PC-3 (cell line): ENCODE measurements around the gene PRAMEF10. TPM values are rescaled to one million over a fixed set of nuclear protein-coding genes. Genes with fewer than 3 reads are reported as not detected.
"Not testable (repeated sequence)": the region's sequence is repeated elsewhere in the genome, so short reads cannot be mapped to it uniquely, and the experiment has no call there.

Experiments
- ATAC-seq: fragments of 200-7000 bp; cut with Tn5 transposase; 2 replicates; pipeline ENCODE4 v1.9.1; 2020; ENCODE audit warnings: mild to moderate bottlenecking, moderate library complexity
- BruUV-seq: library from RNA; stranded (reverse); fragments of 400-500 nt; replicated peaks from 2 replicates; lab custom pipeline; 2021; lab: Mats Ljungman, UMichigan
- CTCF ChIA-PET: fragments of 300-600 bp; sonication (Branson Sonifier 250); formaldehyde crosslinking; loops from one replicate; lab custom pipeline; 2022; ENCODE audit warnings: antibody characterized with exemption; lab: Charles Lee
- POLR2A ChIA-PET: fragments of 300-600 bp; sonication (Branson Sonifier 250); formaldehyde crosslinking; loops from one replicate; lab custom pipeline; 2022; ENCODE audit warnings: antibody characterized with exemption; ENCODE audit not compliant: unreplicated experiment; lab: Charles Lee
- DNase-seq: peaks from one replicate; pipeline ENCODE4 v3.0.0-alpha.2; 2015
- H2AFZ ChIP-seq: fragments of 300-600 bp; sonication (generic); 2 replicates; pipeline ENCODE4 v1.6.0; 2016; ENCODE audit warnings: antibody characterized with exemption, low read length
- H3F3A ChIP-seq: fragments of 300-600 bp; sonication (generic); one replicate; pipeline ENCODE4 v1.6.0; 2017; ENCODE audit warnings: antibody characterized with exemption, low read length, control low read depth, mild to moderate bottlenecking; ENCODE audit not compliant: unreplicated experiment
- H3K27ac ChIP-seq: fragments of 300-600 bp; sonication (generic); 2 replicates; pipeline ENCODE4 v1.5.1; 2016; ENCODE audit warnings: mild to moderate bottlenecking, low read length
- H3K27me3 ChIP-seq: fragments of 300-600 bp; sonication (generic); 2 replicates; pipeline ENCODE4 v1.6.1; 2016; ENCODE audit warnings: low read length, mixed read lengths
- H3K36me3 ChIP-seq: fragments of 300-600 bp; sonication (generic); 2 replicates; pipeline ENCODE4 v1.6.1; 2016; ENCODE audit warnings: low read depth, mixed run types, low read length, mixed read lengths
- H3K4me1 ChIP-seq: fragments of 300-600 bp; sonication (generic); 2 replicates; pipeline ENCODE4 v1.5.1; 2016; ENCODE audit warnings: low read length; ENCODE audit not compliant: insufficient read depth
- H3K4me2 ChIP-seq: fragments of 300-600 bp; sonication (generic); 2 replicates; pipeline ENCODE4 v1.6.0; 2016; ENCODE audit warnings: low read length
- H3K4me3 ChIP-seq: fragments of 300-600 bp; sonication (generic); 2 replicates; pipeline ENCODE4 v1.5.1; 2016; ENCODE audit warnings: mild to moderate bottlenecking, low read length, mixed read lengths
- H3K79me2 ChIP-seq: fragments of 300-600 bp; sonication (generic); 2 replicates; pipeline ENCODE4 v1.6.1; 2017; ENCODE audit warnings: low read length, mixed read lengths
- H3K9ac ChIP-seq: fragments of 300-600 bp; sonication (generic); 2 replicates; pipeline ENCODE4 v1.6.0; 2016; ENCODE audit warnings: mild to moderate bottlenecking, low read length
- H3K9me2 ChIP-seq: fragments of 300-600 bp; sonication (generic); replicated peaks from 2 replicates; pipeline ENCODE4 v1.6.1; 2016; ENCODE audit warnings: mixed run types, low read length, mixed read lengths
- H3K9me3 ChIP-seq: fragments of 300-600 bp; sonication (generic); 2 replicates; pipeline ENCODE4 v1.6.1; 2016; ENCODE audit warnings: low read length, mixed read lengths
- H4K20me1 ChIP-seq: fragments of 300-600 bp; sonication (generic); 2 replicates; pipeline ENCODE4 v1.6.1; 2016; ENCODE audit warnings: low read length, mixed read lengths
- intact Hi-C: fragments of 100-400 bp; cut with micrococcal nuclease; formaldehyde crosslinking; loops from 2 replicates; pipeline ENCODE4 v1.9.0; 2023
- total RNA-seq: library from RNA; depleted of rRNA; stranded (reverse); fragments of >200 nt; gene quantifications from 2 replicates; pipeline ENCODE4 v1.2.3, GENCODE V29; 2014

PRAMEF10 gene
- total RNA-seq, 1 experiment from 2014 or later: not detected

- H4K20me1 ChIP-seq, H3K4me2 ChIP-seq, H3K27ac ChIP-seq, POLR2A ChIA-PET, H3K9me2 ChIP-seq, H3K9ac ChIP-seq, H3K79me2 ChIP-seq, H3F3A ChIP-seq, H2AFZ ChIP-seq, ATAC-seq, H3K36me3 ChIP-seq, H3K9me3 ChIP-seq, intact Hi-C loops, CTCF ChIA-PET, H3K4me3 ChIP-seq, H3K27me3 ChIP-seq, BruUV-seq, DNase-seq, H3K4me1 ChIP-seq: not testable (repeated sequence)
These were observed 1.1 kb upstream of the PRAMEF10 start for GRCh38 chr1:12899186-12899585.

GRCh38 chr1:12886101-12886500 lies 12.0 kb downstream of the PRAMEF10 start, which contains the start of gene PRAMEF4:
TSS of gene PRAMEF4 (minus strand) at chr1:12886201. CDS start at chr1:12883394, 2,807 bp downstream.
- ATAC-seq, H3K79me2 ChIP-seq, H3K4me1 ChIP-seq, H3F3A ChIP-seq, H3K9me3 ChIP-seq, POLR2A ChIA-PET, DNase-seq, H3K27ac ChIP-seq, H3K4me2 ChIP-seq, H3K36me3 ChIP-seq, H3K9me2 ChIP-seq, H2AFZ ChIP-seq, CTCF ChIA-PET, H3K9ac ChIP-seq, intact Hi-C loops, BruUV-seq, H3K4me3 ChIP-seq, H4K20me1 ChIP-seq, H3K27me3 ChIP-seq: not testable (repeated sequence)

GRCh38 chr1:12878453-12878852 lies 19.6 kb downstream of the PRAMEF10 start:
- ATAC-seq, H3K9ac ChIP-seq, H3K4me2 ChIP-seq, H3K9me2 ChIP-seq, intact Hi-C loops, H3K27me3 ChIP-seq, H3K36me3 ChIP-seq, H3K79me2 ChIP-seq, BruUV-seq, H3K4me1 ChIP-seq, H3K9me3 ChIP-seq, CTCF ChIA-PET, H3K27ac ChIP-seq, H2AFZ ChIP-seq, H4K20me1 ChIP-seq, H3F3A ChIP-seq, POLR2A ChIA-PET, DNase-seq, H3K4me3 ChIP-seq: not testable (repeated sequence)

GRCh38 chr1:12863131-12863880 lies 34.8 kb downstream of the PRAMEF10 start:
- CTCF ChIA-PET, H3K4me1 ChIP-seq, intact Hi-C loops, H2AFZ ChIP-seq, H3K9ac ChIP-seq, H3K4me2 ChIP-seq, H3K4me3 ChIP-seq, H3F3A ChIP-seq, ATAC-seq, BruUV-seq, H3K9me2 ChIP-seq, H4K20me1 ChIP-seq, H3K36me3 ChIP-seq, DNase-seq, H3K27me3 ChIP-seq, POLR2A ChIA-PET, H3K9me3 ChIP-seq, H3K27ac ChIP-seq, H3K79me2 ChIP-seq: not testable (repeated sequence)

GRCh38 chr1:12856786-12857185 lies 41.3 kb downstream of the PRAMEF10 start, which contains the start of gene PRAMEF2:
TSS of gene PRAMEF2 (plus strand) at chr1:12857086. CDS start at chr1:12859010, 1,924 bp downstream.
- CTCF ChIA-PET, H3K9me2 ChIP-seq, DNase-seq, H2AFZ ChIP-seq, H4K20me1 ChIP-seq, intact Hi-C loops, H3K9me3 ChIP-seq, H3K36me3 ChIP-seq, H3F3A ChIP-seq, H3K4me3 ChIP-seq, H3K27me3 ChIP-seq, H3K4me1 ChIP-seq, H3K9ac ChIP-seq, H3K27ac ChIP-seq, H3K79me2 ChIP-seq, ATAC-seq, POLR2A ChIA-PET, H3K4me2 ChIP-seq, BruUV-seq: not testable (repeated sequence)
